K562 (cell line): ENCODE measurements around the gene BMS1. TPM values are rescaled to one million over a fixed set of nuclear protein-coding genes. Genes with fewer than 3 reads are reported as not detected.
A peak's percentile ranks its signal among the peaks of the same experiment; 100 is the strongest.

Experiments
- ATAC-seq: fragments of 200-7000 bp; cut with Tn5 transposase; 3 replicates; pipeline ENCODE4 v1.9.1; 2020; ENCODE audit warnings: moderate library complexity
- BruUV-seq: library from RNA; stranded (reverse); fragments of 400-500 nt; replicated peaks from 2 replicates; lab custom pipeline; 2021; lab: Mats Ljungman, UMichigan
- CTCF ChIA-PET: fragments of 300-600 bp; formaldehyde crosslinking; extraction: SDS; loops from one replicate; lab custom pipeline; 2021; ENCODE audit warnings: low intra/inter-chr PET ratio; lab: Yijun Ruan, JAX
- POLR2A ChIA-PET: fragments of 300-600, 350-650 bp; sonication (Branson Sonifier 250); formaldehyde crosslinking; extraction: SDS; loops from one replicate; lab custom pipeline; 2021; ENCODE audit warnings: antibody characterized with exemption, inconsistent platforms; lab: Yijun Ruan, JAX
- DNase-seq, 4 experiments: peaks; one replicate each; pipeline versions ENCODE4 v3.0.0 to v3.0.0-alpha.2; 2011 to 2018; ENCODE audit warnings: low spot score in 3 of 4, mixed read lengths in 3 of 4; ENCODE audit errors: extremely low read depth in 1 of 4
- FAIRE-seq: peaks from 2 replicates; lab custom pipeline; 2011; peaks lifted over from hg19 to GRCh38; lab: Jason Lieb, UNC
- H2AFZ ChIP-seq: 2 replicates; pipeline ENCODE4 v1.6.0; 2011; ENCODE audit warnings: low read depth, low read length, control low read depth, inconsistent platforms
- H3K27ac ChIP-seq: fragments of 200-600 bp; 3 replicates; pipeline ENCODE4 v1.8.0; 2011; ENCODE audit warnings: low read depth, mild to moderate bottlenecking, control low read depth, inconsistent platforms, low read length, moderate library complexity, mixed read lengths; ENCODE audit errors: extremely low read depth
- H3K27me3 ChIP-seq, 2 experiments: fragments of 300-600 bp in 1 of 2; 2 replicates in 1 of 2; 3 replicates in 1 of 2; pipeline versions ENCODE4 v1.6.0 to v1.8.0; 2011; ENCODE audit warnings: inconsistent platforms in 2 of 2, low read length in 2 of 2, mild to moderate bottlenecking in 1 of 2, mixed read lengths in 1 of 2, moderate library complexity in 1 of 2; ENCODE audit not compliant: control insufficient read depth in 2 of 2, insufficient read depth in 2 of 2
- H3K36me3 ChIP-seq: fragments of 300-600 bp; 3 replicates; pipeline ENCODE4 v1.8.0; 2011; ENCODE audit warnings: mild to moderate bottlenecking, low read length, inconsistent platforms; ENCODE audit not compliant: control insufficient read depth, insufficient read depth
- H3K4me1 ChIP-seq, 2 experiments: fragments of 200-600 bp in 1 of 2; replicated peaks in 1 of 2; 2 replicates in 1 of 2; 3 replicates in 1 of 2; pipeline versions ENCODE4 v1.5.1 to v1.8.0; 2011; ENCODE audit warnings: inconsistent platforms in 2 of 2, low read length in 2 of 2, mild to moderate bottlenecking in 1 of 2, mixed read lengths in 1 of 2, moderate library complexity in 1 of 2; ENCODE audit not compliant: control insufficient read depth in 2 of 2, insufficient read depth in 2 of 2
- H3K4me2 ChIP-seq: 2 replicates; pipeline ENCODE4 v1.6.1; 2011; ENCODE audit warnings: low read length, control low read depth, inconsistent platforms, mixed read lengths; ENCODE audit not compliant: insufficient read depth
- H3K4me3 ChIP-seq: fragments of 200-600 bp; sonication (generic), shearing (Covaris generic); 2 replicates; pipeline ENCODE4 v1.5.1; 2016; ENCODE audit warnings: control low read depth, inconsistent platforms
- H3K79me2 ChIP-seq: fragments of 200-600 bp; 3 replicates; pipeline ENCODE4 v1.8.0; 2011; ENCODE audit warnings: low read length, inconsistent platforms; ENCODE audit not compliant: control insufficient read depth, insufficient read depth
- H3K9ac ChIP-seq, 2 experiments: 2 replicates each; pipeline versions ENCODE4 v1.6.0 to v1.6.1; 2011; ENCODE audit warnings: low read depth in 2 of 2, low read length in 2 of 2, control low read depth in 1 of 2, inconsistent platforms in 1 of 2, mild to moderate bottlenecking in 1 of 2, mixed read lengths in 1 of 2; ENCODE audit not compliant: insufficient read depth in 1 of 2
- H3K9me1 ChIP-seq: one replicate; pipeline ENCODE4 v1.6.0; 2011; ENCODE audit warnings: inconsistent platforms, mild to moderate bottlenecking, low read length, moderate library complexity; ENCODE audit not compliant: control insufficient read depth, insufficient read depth
- H3K9me3 ChIP-seq: replicated peaks from 2 replicates; pipeline ENCODE4 v1.5.1; 2011; ENCODE audit warnings: low read depth, low read length, inconsistent platforms; ENCODE audit not compliant: control insufficient read depth, insufficient read depth
- H4K20me1 ChIP-seq: replicated peaks from 2 replicates; pipeline ENCODE4 v1.6.1; 2011; ENCODE audit warnings: low read length, inconsistent platforms, mixed read lengths; ENCODE audit not compliant: control insufficient read depth, insufficient read depth
- CBFA2T3 ChIP-seq: fragments of 450-650 bp; IDR thresholded peaks from 2 replicates; pipeline ENCODE4 v1.6.1; 2017
- ERF ChIP-seq: fragments of 450-650 bp; formaldehyde crosslinking; IDR thresholded peaks from 2 replicates; pipeline ENCODE4 v1.4.0; 2020; ENCODE audit warnings: mild to moderate bottlenecking, mixed read lengths
- SMARCA4 ChIP-seq: fragments of 450-650 bp; IDR thresholded peaks from 2 replicates; pipeline ENCODE4 v1.6.1; 2016
- TAL1 ChIP-seq: fragments of 450-650 bp; IDR thresholded peaks from 2 replicates; pipeline ENCODE4 v1.6.1; 2016; ENCODE audit warnings: mild to moderate bottlenecking
- TCF3 ChIP-seq: sonication (generic); formaldehyde crosslinking; IDR thresholded peaks from 2 replicates; pipeline ENCODE4 v1.4.0; 2020; ENCODE audit warnings: mild to moderate bottlenecking, missing genetic modification reagents
- TEAD4 ChIP-seq, 2 experiments: sonication (generic) in 1 of 2; formaldehyde crosslinking in 1 of 2; IDR thresholded peaks; 2 replicates each; pipeline versions ENCODE4 v1.6.1 to v1.8.0; 2012 to 2022; ENCODE audit warnings: borderline replicate concordance in 1 of 2, inconsistent platforms in 1 of 2, low read length in 1 of 2, mild to moderate bottlenecking in 1 of 2, missing genetic modification reagents in 1 of 2
- WGBS: fragments of 100-300 bp; shearing (Covaris generic); methylation state at CpG from one replicate; pipeline ENCODE4 v1.1.6; 2016; ENCODE audit warnings: low coverage, mixed read lengths; ENCODE audit not compliant: insufficient coverage; ENCODE audit errors: missing lambda C conversion rate; 5-methylcytosine and 5-hydroxymethylcytosine counted together
- in situ Hi-C: fragments of 300-500 bp; cut with MboI; formaldehyde crosslinking; loops from 4 replicates; pipeline ENCODE4 v1.15.0; 2018; ENCODE audit warnings: inconsistent platforms, mixed read lengths
- intact Hi-C: fragments of 100-400 bp; cut with micrococcal nuclease; formaldehyde crosslinking; loops from 2 replicates; pipeline ENCODE4 v1.14.2; 2022
- polyA plus RNA-seq, 8 experiments: library from polyadenylated mRNA; depleted of rRNA in 4 of 8; stranded (reverse) in 5 of 8; unstranded in 3 of 8; fragments of >200 nt; fragmentation: Nextera tagmentation in 2 of 8; fragmentation: Illumina TruSeq in 1 of 8; extraction: Ambion mirVana in 2 of 8; extraction: Trizol in 1 of 8; gene quantifications; 2 replicates each; pipeline versions ENCODE4 v1.2.1 to v1.2.3, GENCODE V29; 2011 to 2014; ENCODE audit warnings: inconsistent platforms in 1 of 8, missing spikeins in 1 of 8
- total RNA-seq, 7 experiments: library from RNA; depleted of rRNA in 6 of 7; stranded (reverse); fragments of >200 nt in 6 of 7; fragmentation: Illumina TruSeq in 2 of 7; extraction: Trizol in 2 of 7; gene quantifications; 2 replicates each; pipeline versions ENCODE4 v1.2.1 to v1.2.3, GENCODE V29; 2011 to 2021; ENCODE audit warnings: low replicate concordance in 1 of 7
- TF ChIP-seq, protein P1 (sequence below): sonication (generic); formaldehyde crosslinking; IDR thresholded peaks from 2 replicates; pipeline ENCODE4 v1.8.0; 2022; ENCODE audit warnings: missing genetic modification reagents, mild to moderate bottlenecking, moderate library complexity, borderline replicate concordance

BMS1 gene
- total and polyA plus RNA-seq, 9 of the 15 experiments (the other 6 are each of a cell fraction or from before 2014, with no cell fraction given) = 11.1 to 46.9 (median 32.7) TPM

DNA sequence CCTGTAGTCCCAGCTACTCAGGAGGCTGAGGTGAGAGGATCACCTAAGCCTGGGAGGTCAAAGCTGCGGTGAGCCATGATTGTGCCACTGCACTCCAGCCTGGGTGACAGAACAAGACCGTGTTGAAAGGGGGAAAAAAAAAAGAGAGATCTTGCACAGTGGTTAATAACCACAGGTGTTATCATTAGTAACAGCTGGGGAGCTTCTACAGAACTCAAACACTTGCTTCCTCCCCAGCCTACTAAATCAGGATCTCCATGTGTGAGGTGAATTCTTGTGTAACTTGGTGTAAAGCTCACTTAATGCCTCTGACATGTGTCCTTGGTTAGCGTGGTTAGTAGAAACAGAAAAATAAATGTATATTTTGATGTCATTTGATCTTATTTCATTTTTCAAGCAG is 43.9 kb upstream of the BMS1 start:
- CTCF ChIA-PET = no interaction called here
- TF ChIP-seq SMARCA4 (no peak), CBFA2T3 (0 out of 2 replicates have a peak, but pooled peaks have one; percentile 23), TCF3 (CRISPR knock-in tag) (peak; percentile 57), TEAD4 (IDR thresholded peaks at IDR 0.05; ENCODE audit: low read length) (peak; percentile 64; the same call in 1 of the 2 replicates), TEAD4 (CRISPR knock-in tag; IDR thresholded peaks at IDR 0.05; ENCODE audit: borderline replicate concordance) (no peak), TAL1 (peak; percentile 37), ERF (CRISPR knock-in tag) (no peak)
- TF ChIP-seq, protein P1, sequence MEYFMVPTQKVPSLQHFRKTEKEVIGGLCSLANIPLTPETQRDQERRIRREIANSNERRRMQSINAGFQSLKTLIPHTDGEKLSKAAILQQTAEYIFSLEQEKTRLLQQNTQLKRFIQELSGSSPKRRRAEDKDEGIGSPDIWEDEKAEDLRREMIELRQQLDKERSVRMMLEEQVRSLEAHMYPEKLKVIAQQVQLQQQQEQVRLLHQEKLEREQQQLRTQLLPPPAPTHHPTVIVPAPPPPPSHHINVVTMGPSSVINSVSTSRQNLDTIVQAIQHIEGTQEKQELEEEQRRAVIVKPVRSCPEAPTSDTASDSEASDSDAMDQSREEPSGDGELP (CRISPR knock-in tag) = 0 out of 2 replicates have a peak, but pooled peaks have one; percentile 12
- TF ChIP-seq, all 486 proteins: peak for 5
- Histone ChIP-seq H3K79me2 (no peaks in the 10 kb centered on the region), H3K9me3 (peaks cover 5% of the 10 kb centered on the region), H3K27me3 (peaks cover 4 to 5% of the 10 kb centered on the region in 2 experiments; a peak in 2 of 5 replicates), H3K27ac (no peak overlapping the region), H3K9me1 (no peaks in the 10 kb centered on the region), H2AFZ (no peak overlapping the region), H3K36me3 (no peaks in the 10 kb centered on the region), H3K9ac (no peak overlapping the region), H3K4me3 (no peak overlapping the region), H3K4me2 (no peak overlapping the region), H3K4me1 (no peaks in the 10 kb centered on the region), H4K20me1 (no peaks in the 10 kb centered on the region)
- BruUV-seq = no TSS peak
- POLR2A ChIA-PET = interaction anchor here (1.1 kb wide), 1 partner anchor 10 kb away, joined by 3 read pairs; no protein-coding TSS in a partner anchor
- WGBS = 5% methylated on average over 3 of the region's 3 CpGs
- in situ Hi-C loops (no loop called here), intact Hi-C loops (no loop called here)
- FAIRE-seq = no peak
- no peak for DNase-seq
- peak; percentile 53; the same call in 2 of the 3 replicates for ATAC-seq
